HG03064 (cell line): ENCODE data around the gene SPDL1.
"Not testable (repeated sequence)": the region's sequence is repeated elsewhere in the genome, so short reads cannot be mapped to it uniquely, and the experiment has no call there.

Source experiments
- ATAC-seq: cut with Tn5 transposase; IDR thresholded peaks from one replicate; pipeline ENCODE4 v1.9.1; 2021; ENCODE audit warnings: low read depth; ENCODE audit not compliant: unreplicated experiment

The SPDL1 gene

GRCh38 chr5:169571355-169571754 lies 12.2 kb upstream of the SPDL1 start:
- no peak for ATAC-seq

GRCh38 chr5:169574134-169574646 lies 9.4 kb upstream of the SPDL1 start:
- ATAC-seq = no peak

- ATAC-seq = no peak
These were observed 7.4 kb upstream of the SPDL1 start for GRCh38 chr5:169576181-169576598.

GRCh38 chr5:169577951-169578350 lies 5.6 kb upstream of the SPDL1 start:
- no peak for ATAC-seq

GRCh38 chr5:169580964-169581363 lies 2.6 kb upstream of the SPDL1 start:
- ATAC-seq = no peak

GRCh38 chr5:169581580-169582227 lies 1.9 kb upstream of the SPDL1 start:
- no peak for ATAC-seq

GRCh38 chr5:169583101-169583423 lies 511 bp upstream of the SPDL1 start:
- peak; percentile 29 for ATAC-seq

- ATAC-seq = no peak
These were observed 1.5 kb downstream of the SPDL1 start for GRCh38 chr5:169584998-169585451.

- no peak for ATAC-seq
These were observed 7.0 kb downstream of the SPDL1 start for GRCh38 chr5:169590602-169591001.

GRCh38 chr5:169591636-169592035 lies 8.1 kb downstream of the SPDL1 start:
- ATAC-seq = no peak

GRCh38 chr5:169592937-169593650 lies 9.5 kb downstream of the SPDL1 start:
- no peak for ATAC-seq

- ATAC-seq = no peak
These were observed 11.7 kb downstream of the SPDL1 start for GRCh38 chr5:169595172-169595820.

GRCh38 chr5:169599451-169599850 lies 15.9 kb downstream of the SPDL1 start:
- no peak for ATAC-seq

GRCh38 chr5:169602535-169602934 lies 19.0 kb downstream of the SPDL1 start:
- no peak for ATAC-seq

- ATAC-seq = no peak
These were observed 22.7 kb downstream of the SPDL1 start for GRCh38 chr5:169606279-169606678.

- no peak for ATAC-seq
These were observed 24.3 kb downstream of the SPDL1 start for GRCh38 chr5:169607882-169608281.

- no peak for ATAC-seq
These were observed 26.1 kb downstream of the SPDL1 start for GRCh38 chr5:169609716-169610115.

GRCh38 chr5:169610606-169611005 lies 27.0 kb downstream of the SPDL1 start:
- ATAC-seq = no peak

GRCh38 chr5:169615561-169615960 lies 32.0 kb downstream of the SPDL1 start:
- no peak for ATAC-seq

GRCh38 chr5:169624307-169624706 lies 40.7 kb downstream of the SPDL1 start:
- not testable (repeated sequence) for ATAC-seq

- ATAC-seq = no peak
These were observed 43.2 kb downstream of the SPDL1 start for GRCh38 chr5:169626779-169627178.

GRCh38 chr5:169627551-169627950 lies 44.0 kb downstream of the SPDL1 start:
- ATAC-seq = no peak
